ENCODE data around the gene DPT. TPM values are rescaled to one million over a fixed set of nuclear protein-coding genes. Genes with fewer than 3 reads are reported as not detected.

The DPT gene
- total RNA-seq, result 1 to 10 TPM; 6.9 to 8.2 TPM
- 78.7 TPM for polyA plus RNA-seq (ENCODE audit: insufficient read depth, low read depth, low replicate concordance)
- long read RNA-seq, donor 1, partial matches to known transcripts, result 0 of 2 reads
- long read RNA-seq, donor 1, other reads (novel, unspliced or antisense), result 0 of 2 reads
- long read RNA-seq, donor 2, result 0 reads

- Histone ChIP-seq H3K36me3 (ENCODE audit: low read depth, missing control alignments) (no peaks in the 10 kb centered on the region), H3K27ac (peak within 1 kb of the TSS in 1 of 2 donors; percentile 46), H3K4me1 (no peaks in the 10 kb centered on the region), H3K9me3 (no peaks in the 10 kb centered on the region), H3K27me3 (no peaks in the 10 kb centered on the region), H3K4me3 (no peak within 1 kb of the TSS)
- WGBS, 2 donors, result 45 to 64% methylated on average over 7 to 14 of the region's 14 CpGs
- intact Hi-C loops (cut with DNase I; ENCODE audit: low total_unique reads), result no loop called here
- TF ChIP-seq CTCF (IDR thresholded peaks at IDR 0.05), result no peak
- no peak for TF ChIP-seq POLR2A (IDR thresholded peaks at IDR 0.05)
- no peak for DNase-seq
These were observed at the start of gene DPT for GRCh38 chr1:168728473-168729404. TSS of gene DPT (minus strand) at chr1:168729206. CDS start at chr1:168729174, 32 bp downstream.

- DNase-seq, result no peak
- TF ChIP-seq CTCF (IDR thresholded peaks at IDR 0.05), result no peak
- TF ChIP-seq POLR2A (IDR thresholded peaks at IDR 0.05), result no peak
- peaks cover 23% of the 10 kb centered on the region for H3K4me1 ChIP-seq
- 87 to 93% methylated on average over 3 of the region's 3 CpGs for WGBS, 2 donors
- H3K9me3 ChIP-seq, result no peaks in the 10 kb centered on the region
- no peaks in the 10 kb centered on the region for H3K27me3 ChIP-seq
- H3K36me3 ChIP-seq (ENCODE audit: low read depth, missing control alignments), result no peaks in the 10 kb centered on the region
- no peak overlapping the region for H3K4me3 ChIP-seq
- H3K27ac ChIP-seq, result no peak overlapping the region
- intact Hi-C loops (cut with DNase I; ENCODE audit: low total_unique reads), result no loop called here
These were observed 46.4 kb upstream of the DPT start for GRCh38 chr1:168775366-168775765.

- Histone ChIP-seq H3K4me3 (no peak overlapping the region), H3K27ac (peak overlapping the region; percentile 24 to 28), H3K9me3 (no peaks in the 10 kb centered on the region), H3K27me3 (no peaks in the 10 kb centered on the region), H3K4me1 (peaks cover 23% of the 10 kb centered on the region), H3K36me3 (ENCODE audit: low read depth, missing control alignments) (no peaks in the 10 kb centered on the region)
- no peak for TF ChIP-seq POLR2A (IDR thresholded peaks at IDR 0.05)
- TF ChIP-seq CTCF (IDR thresholded peaks at IDR 0.05), result no peak
- 58 to 62% methylated on average over 1 of the region's 1 CpG for WGBS, 2 donors
- peak; percentile 61 for DNase-seq
- intact Hi-C loops (cut with DNase I; ENCODE audit: low total_unique reads), result no loop called here
These were observed 45.2 kb upstream of the DPT start for GRCh38 chr1:168774241-168774640.

GRCh38 chr1:168772428-168773060, 43.5 kb upstream of the DPT start:
- WGBS, 2 donors, result 55 to 57% methylated on average over 2 of the region's 2 CpGs
- no peak for DNase-seq
- Histone ChIP-seq H3K36me3 (ENCODE audit: low read depth, missing control alignments) (no peaks in the 10 kb centered on the region), H3K4me1 (peaks cover 29% of the 10 kb centered on the region), H3K27ac (no peak overlapping the region), H3K27me3 (no peaks in the 10 kb centered on the region), H3K4me3 (no peak overlapping the region), H3K9me3 (no peaks in the 10 kb centered on the region)
- intact Hi-C loops (cut with DNase I; ENCODE audit: low total_unique reads), result no loop called here
- TF ChIP-seq POLR2A (IDR thresholded peaks at IDR 0.05), result no peak
- no peak for TF ChIP-seq CTCF (IDR thresholded peaks at IDR 0.05)

Measured in testis (tissue), 5 donors.